Nephron (organoid): ENCODE results near the gene NEK2.
"Not testable (repeated sequence)": the region's sequence is repeated elsewhere in the genome, so short reads cannot be mapped to it uniquely, and the experiment has no call there.

Experiments used
- H3K27ac Mint-ChIP-seq, 3 experiments: 2 replicates each; pipeline ENCODE4 v1.8.0; 2020; ENCODE audit warnings: mixed read lengths in 3 of 3, mild to moderate bottlenecking in 2 of 3, moderate library complexity in 1 of 3
- H3K27me3 Mint-ChIP-seq: 2 replicates; pipeline ENCODE4 v1.8.0; 2021; ENCODE audit warnings: low read depth, mild to moderate bottlenecking, moderate library complexity, mixed read lengths
- H3K36me3 Mint-ChIP-seq: 2 replicates; pipeline ENCODE4 v1.8.0; 2020; ENCODE audit warnings: low read depth, mixed read lengths
- H3K4me1 Mint-ChIP-seq: 2 replicates; pipeline ENCODE4 v1.8.0; 2020; ENCODE audit warnings: mixed read lengths
- H3K4me3 Mint-ChIP-seq, 3 experiments: 2 replicates each; pipeline ENCODE4 v1.8.0; 2020; ENCODE audit warnings: mild to moderate bottlenecking in 3 of 3, mixed read lengths in 3 of 3, moderate library complexity in 2 of 3
- H3K9me3 Mint-ChIP-seq: 2 replicates; pipeline ENCODE4 v1.8.0; 2020; ENCODE audit warnings: mixed read lengths
- TF ChIP-seq, protein P1 (sequence below), 3 experiments: fragments of 200-600 bp; sonication (generic); IDR thresholded peaks; one replicate each; pipeline ENCODE4 v1.5.0; 2021; ENCODE audit warnings: antibody characterized with exemption in 3 of 3; ENCODE audit not compliant: unreplicated experiment in 3 of 3

Gene NEK2

DNA sequence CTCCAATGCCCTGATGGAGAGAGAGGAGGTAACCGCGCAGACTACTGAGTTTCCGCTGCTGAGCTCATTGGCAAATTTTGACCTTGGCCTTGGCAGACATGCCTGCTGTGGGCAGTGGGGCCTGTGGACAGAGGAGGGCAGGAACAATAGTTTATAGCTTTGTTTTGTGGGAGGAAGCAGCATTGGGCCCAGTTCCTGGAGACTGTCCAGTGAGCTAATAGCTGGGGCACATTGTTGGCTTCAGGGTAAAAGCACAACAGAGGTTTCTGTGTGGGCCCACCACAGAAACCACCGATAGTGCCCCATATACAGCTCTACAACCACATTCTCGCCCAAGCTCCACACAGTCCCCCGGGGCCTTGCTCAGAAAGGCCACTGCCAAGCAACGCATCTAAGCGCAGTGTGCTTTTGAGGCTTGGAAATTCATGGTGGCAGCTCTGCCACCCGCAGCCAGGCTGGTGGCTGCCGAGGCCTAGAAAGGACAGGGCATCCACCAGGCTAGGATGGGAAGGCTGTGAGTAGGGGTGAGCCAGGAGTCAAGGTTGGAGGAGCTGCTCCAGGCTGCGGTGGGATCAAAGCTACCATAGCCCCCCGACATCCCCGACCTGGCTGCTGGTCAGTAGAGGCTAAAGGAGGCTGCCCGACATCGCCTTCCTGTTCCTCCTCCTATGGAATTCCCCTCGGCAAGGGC, 43.2 kb downstream of the NEK2 start:
- Mint-ChIP-seq H3K4me1 (peaks cover 29% of the 10 kb centered on the region), H3K36me3 (no peaks in the 10 kb centered on the region), H3K27ac (no peak overlapping the region), H3K9me3 (no peaks in the 10 kb centered on the region), H3K27me3 (peaks cover 4% of the 10 kb centered on the region), H3K4me3 (no peak overlapping the region)
- TF ChIP-seq, protein P1, sequence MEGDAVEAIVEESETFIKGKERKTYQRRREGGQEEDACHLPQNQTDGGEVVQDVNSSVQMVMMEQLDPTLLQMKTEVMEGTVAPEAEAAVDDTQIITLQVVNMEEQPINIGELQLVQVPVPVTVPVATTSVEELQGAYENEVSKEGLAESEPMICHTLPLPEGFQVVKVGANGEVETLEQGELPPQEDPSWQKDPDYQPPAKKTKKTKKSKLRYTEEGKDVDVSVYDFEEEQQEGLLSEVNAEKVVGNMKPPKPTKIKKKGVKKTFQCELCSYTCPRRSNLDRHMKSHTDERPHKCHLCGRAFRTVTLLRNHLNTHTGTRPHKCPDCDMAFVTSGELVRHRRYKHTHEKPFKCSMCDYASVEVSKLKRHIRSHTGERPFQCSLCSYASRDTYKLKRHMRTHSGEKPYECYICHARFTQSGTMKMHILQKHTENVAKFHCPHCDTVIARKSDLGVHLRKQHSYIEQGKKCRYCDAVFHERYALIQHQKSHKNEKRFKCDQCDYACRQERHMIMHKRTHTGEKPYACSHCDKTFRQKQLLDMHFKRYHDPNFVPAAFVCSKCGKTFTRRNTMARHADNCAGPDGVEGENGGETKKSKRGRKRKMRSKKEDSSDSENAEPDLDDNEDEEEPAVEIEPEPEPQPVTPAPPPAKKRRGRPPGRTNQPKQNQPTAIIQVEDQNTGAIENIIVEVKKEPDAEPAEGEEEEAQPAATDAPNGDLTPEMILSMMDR (IDR thresholded peaks at IDR 0.05; ENCODE audit: unreplicated experiment in 3 of 3) = no peak

DNA sequence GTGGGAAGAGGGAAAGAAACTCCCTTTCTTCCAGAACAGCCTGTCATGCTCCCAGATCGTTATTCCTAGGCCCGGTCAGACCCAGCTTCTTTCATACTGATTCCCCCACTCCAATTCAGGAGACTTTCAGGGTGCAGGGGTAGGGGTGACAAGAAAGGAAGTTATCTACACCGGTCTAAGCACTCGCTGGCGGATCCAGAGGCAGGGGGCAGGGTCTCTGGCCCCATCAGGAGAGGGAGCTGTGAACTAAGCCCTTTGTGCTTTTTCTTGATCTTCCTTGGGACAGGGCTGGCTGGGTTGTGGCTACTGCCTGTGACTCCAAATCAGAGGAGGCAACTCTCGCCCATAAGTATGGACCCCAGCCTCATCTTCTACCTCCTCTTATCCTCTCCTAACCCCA, 44.3 kb downstream of the NEK2 start:
- H3K4me3 Mint-ChIP-seq = no peak overlapping the region
- no peaks in the 10 kb centered on the region for H3K36me3 Mint-ChIP-seq
- H3K9me3 Mint-ChIP-seq = no peaks in the 10 kb centered on the region
- peaks cover 7% of the 10 kb centered on the region for H3K27me3 Mint-ChIP-seq
- H3K4me1 Mint-ChIP-seq = peaks cover 32% of the 10 kb centered on the region
- TF ChIP-seq, protein P1 (IDR thresholded peaks at IDR 0.05; ENCODE audit: unreplicated experiment in 3 of 3) = no peak
- H3K27ac Mint-ChIP-seq = peak overlapping the region in 1 of 3 experiments; percentile 70

DNA sequence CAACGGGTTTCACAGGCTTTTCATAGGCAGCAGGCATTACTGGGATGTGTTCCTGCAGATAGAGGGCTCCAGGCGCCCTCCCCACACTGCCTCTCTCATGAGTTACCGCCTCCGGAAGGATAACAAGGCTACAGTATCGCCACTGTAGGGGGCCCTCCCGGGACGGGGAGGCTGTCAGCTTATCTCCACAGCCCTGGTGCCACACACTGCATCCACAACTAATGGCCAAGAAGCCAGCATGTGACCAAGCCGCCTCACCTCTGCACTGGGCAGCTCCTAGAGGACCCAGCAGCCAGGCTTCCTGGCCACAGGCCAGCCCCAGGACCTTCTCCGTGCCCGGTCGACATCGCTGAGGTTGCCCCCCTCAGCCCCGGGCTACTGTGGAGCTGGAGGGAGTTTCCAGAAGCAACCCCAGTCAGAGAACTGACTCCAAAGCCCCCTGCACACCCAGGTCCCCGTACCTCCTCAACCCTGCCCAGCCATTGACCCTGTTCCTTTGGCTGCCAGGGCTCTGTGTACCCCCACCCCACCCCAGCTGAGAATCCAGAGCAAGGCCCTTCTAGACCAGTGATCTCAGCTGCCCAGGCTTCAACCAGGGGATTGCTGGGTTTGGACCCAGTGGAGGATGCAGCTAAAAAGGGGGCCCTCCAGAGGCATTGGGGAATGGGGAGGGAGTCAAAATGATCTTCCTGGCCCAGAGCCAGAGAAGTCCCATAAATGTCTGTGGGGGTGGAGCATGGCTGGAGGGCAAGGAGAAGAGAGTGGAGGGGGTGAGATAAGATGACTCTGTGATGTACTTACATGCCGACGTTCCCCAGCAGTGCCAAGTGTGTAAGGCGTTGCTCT, 45.0 kb downstream of the NEK2 start:
- H3K4me1 Mint-ChIP-seq = peaks cover 32% of the 10 kb centered on the region
- peak overlapping the region in 2 of 3 experiments; percentile 10 to 70 for H3K27ac Mint-ChIP-seq
- TF ChIP-seq, protein P1 (IDR thresholded peaks at IDR 0.05; ENCODE audit: unreplicated experiment in 3 of 3) = no peak
- peaks cover 7% of the 10 kb centered on the region for H3K27me3 Mint-ChIP-seq
- no peaks in the 10 kb centered on the region for H3K36me3 Mint-ChIP-seq
- no peaks in the 10 kb centered on the region for H3K9me3 Mint-ChIP-seq
- H3K4me3 Mint-ChIP-seq = no peak overlapping the region

DNA sequence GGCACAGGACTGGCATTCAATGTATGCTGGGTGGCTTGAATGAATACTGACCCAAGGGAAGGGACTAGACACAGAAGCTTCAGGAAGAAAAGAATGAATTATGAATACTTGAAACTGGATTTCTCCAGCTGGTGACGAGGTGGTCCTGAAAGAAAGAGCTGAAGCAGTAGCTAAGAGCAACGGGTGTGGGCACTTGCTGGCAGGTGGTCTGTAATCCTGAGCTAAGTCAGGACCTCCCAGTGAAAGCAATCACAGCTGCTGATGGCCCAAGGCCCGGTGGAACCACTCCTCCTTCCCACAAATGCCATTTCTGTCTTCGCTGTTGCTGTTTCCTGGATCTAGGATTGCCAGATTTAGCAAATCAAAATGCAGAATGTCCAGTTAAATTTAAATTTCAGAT, 47.0 kb downstream of the NEK2 start:
- peak overlapping the region in 1 of 3 experiments; percentile 19 for H3K4me3 Mint-ChIP-seq

DNA sequence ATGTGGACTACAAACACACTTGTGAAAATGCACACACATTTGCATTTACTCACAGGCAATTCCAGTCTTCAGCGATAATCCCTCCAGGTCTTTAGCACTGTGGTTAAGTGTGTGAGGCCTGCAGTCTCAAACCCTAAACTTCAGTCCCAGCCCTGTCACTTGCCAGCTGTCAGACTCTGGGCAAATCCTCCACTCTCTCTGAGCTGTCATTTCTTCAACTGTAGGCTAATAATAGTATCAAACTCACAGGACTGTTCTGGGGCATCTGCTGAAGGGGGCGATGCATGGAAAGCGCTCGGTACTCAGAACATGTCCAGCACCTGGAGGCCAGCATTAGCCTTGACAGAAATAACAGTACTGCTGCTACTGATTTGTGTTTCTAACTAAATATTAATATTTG, 48.2 kb downstream of the NEK2 start:
- Mint-ChIP-seq H3K27ac (no peak overlapping the region), H3K4me1 (peaks cover 26% of the 10 kb centered on the region), H3K36me3 (no peaks in the 10 kb centered on the region), H3K27me3 (peaks cover 10% of the 10 kb centered on the region), H3K4me3 (no peak overlapping the region), H3K9me3 (no peaks in the 10 kb centered on the region)
- TF ChIP-seq, protein P1 (IDR thresholded peaks at IDR 0.05; ENCODE audit: unreplicated experiment in 3 of 3) = no peak

More for the DNA sequence above, 47.0 kb downstream of the NEK2 start:
- peaks cover 8% of the 10 kb centered on the region for H3K27me3 Mint-ChIP-seq
- H3K4me1 Mint-ChIP-seq = peaks cover 29% of the 10 kb centered on the region
- H3K36me3 Mint-ChIP-seq = no peaks in the 10 kb centered on the region
- H3K27ac Mint-ChIP-seq = peak overlapping the region in 1 of 3 experiments; percentile 50
- TF ChIP-seq, protein P1 (IDR thresholded peaks at IDR 0.05; ENCODE audit: unreplicated experiment in 3 of 3) = no peak
- H3K9me3 Mint-ChIP-seq = no peaks in the 10 kb centered on the region

DNA sequence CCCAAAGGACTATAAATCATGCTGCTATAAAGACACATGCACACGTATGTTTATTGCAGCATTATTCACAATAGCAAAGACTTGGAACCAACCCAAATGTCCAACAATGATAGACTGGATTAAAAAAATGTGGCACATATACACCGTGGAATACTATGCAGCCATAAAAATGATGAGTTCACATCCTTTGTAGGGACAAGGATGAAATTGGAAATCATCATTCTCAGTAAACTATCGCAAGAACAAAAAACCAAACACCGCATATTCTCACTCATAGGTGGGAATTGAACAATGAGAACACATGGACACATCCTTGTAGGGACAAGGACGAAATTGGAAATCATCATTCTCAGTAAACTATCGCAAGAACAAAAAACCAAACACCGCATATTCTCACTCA, 49.6 kb downstream of the NEK2 start:
- not testable (repeated sequence) for H3K27ac Mint-ChIP-seq, H3K4me3 Mint-ChIP-seq, H3K9me3 Mint-ChIP-seq, H3K36me3 Mint-ChIP-seq
- Mint-ChIP-seq H3K4me1 (peaks cover 19% of the 10 kb centered on the region), H3K27me3 (peaks cover 10% of the 10 kb centered on the region)
